22Rv1 (cell line): ENCODE measurements around the gene AKAP8L.

Source experiments
- CTCF ChIP-seq: fragments of 450-650 bp; IDR thresholded peaks from 2 replicates; pipeline ENCODE4 v1.5.1; 2017; ENCODE audit warnings: mild to moderate bottlenecking
- ZFX ChIP-seq: fragments of 450-650 bp; IDR thresholded peaks from 2 replicates; pipeline ENCODE4 v1.6.1; 2017; ENCODE audit warnings: antibody characterized with exemption, borderline replicate concordance

GRCh38 chr19:15378534-15379082 is 40.2 kb downstream of the AKAP8L start:
- no peak for TF ChIP-seq CTCF
- TF ChIP-seq ZFX: no peak
